ENCODE results near the gene NAT9.

- TF ChIP-seq RAD21 (IDR thresholded peaks at IDR 0.05; ENCODE audit: low read depth) (no peak), REST (IDR thresholded peaks at IDR 0.05; ENCODE audit: low read depth) (no peak), FOXM1 (IDR thresholded peaks at IDR 0.05; ENCODE audit: borderline replicate concordance, low read depth) (no peak), CEBPB (IDR thresholded peaks at IDR 0.05) (no peak), EP300 (IDR thresholded peaks at IDR 0.05; ENCODE audit: borderline replicate concordance) (no peak), TAF1 (IDR thresholded peaks at IDR 0.05; ENCODE audit: low read depth) (no peak), ZBTB7A (IDR thresholded peaks at IDR 0.05; ENCODE audit: low read depth) (no peak), TCF12 (IDR thresholded peaks at IDR 0.05; ENCODE audit: low read depth) (no peak), MAX (IDR thresholded peaks at IDR 0.05) (no peak), CREB1 (IDR thresholded peaks at IDR 0.05; ENCODE audit: low read depth) (no peak)
Observed at GRCh38 chr17:74782571-74782970, 6.4 kb upstream of the NAT9 start.
